ENCODE data around the gene TBCB. TPM values are rescaled to one million over a fixed set of nuclear protein-coding genes. Genes with fewer than 3 reads are reported as not detected.
A peak's percentile ranks its signal among the peaks of the same experiment; 100 is the strongest.

TBCB gene
- total RNA-seq, 2 donors from 2014 or later = 82.3 to 115 TPM

DNA sequence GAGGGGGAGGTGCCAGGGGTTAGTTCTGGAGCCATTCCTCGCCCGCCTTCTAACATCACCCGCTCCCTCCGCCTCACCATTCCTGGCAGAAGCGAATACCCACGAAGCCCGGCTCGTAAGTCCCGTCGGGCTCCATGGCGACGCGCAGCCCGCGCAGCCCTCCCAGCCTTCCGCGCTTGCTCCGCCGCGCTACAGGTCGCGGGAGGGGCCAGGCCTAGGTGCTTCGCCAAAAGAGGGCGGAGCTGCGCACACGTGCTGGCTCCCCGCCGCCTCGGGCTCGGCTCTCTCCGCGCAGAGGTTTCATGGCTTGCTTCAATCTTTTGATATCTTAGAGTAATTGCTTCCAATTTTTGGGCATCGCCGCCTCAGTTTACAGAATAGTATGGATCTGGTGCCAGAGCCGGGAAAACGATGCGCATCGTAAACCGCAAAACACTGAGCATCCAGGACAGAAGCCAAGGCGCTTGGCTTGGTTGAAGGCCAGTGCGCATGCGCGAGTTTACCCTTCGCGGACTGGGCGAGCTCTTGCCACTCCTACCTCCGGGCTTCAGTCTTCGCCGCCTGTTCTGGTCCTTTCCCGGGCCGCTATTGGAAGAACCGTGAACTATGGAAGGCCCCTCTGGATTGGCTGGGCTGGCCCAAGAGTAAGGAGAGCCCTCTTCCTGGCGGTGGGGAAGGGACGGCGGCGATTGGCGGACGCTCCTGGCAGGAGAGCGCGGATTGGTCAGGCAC is 381 bp upstream of the TBCB start, which contains the start of gene POLR2I:
TSS of gene POLR2I (minus strand) at position 155 of the 732 bp plus-strand sequence. CDS start at position 136, 19 bp downstream.
- H3K9ac ChIP-seq (ENCODE audit: low read depth in 2 of 2, low read length in 2 of 2) = peak within 1 kb of the TSS; percentile 86 to 98
- peaks cover 13% of the 10 kb centered on the region for H3K4me1 ChIP-seq
- peak within 1 kb of the TSS; percentile 75 for H3K4me3 ChIP-seq
- H3K27ac ChIP-seq = peak within 1 kb of the TSS; percentile 68
- no peaks in the 10 kb centered on the region for H3K9me3 ChIP-seq
- H3K27me3 ChIP-seq = no peaks in the 10 kb centered on the region
- TF ChIP-seq, protein P1, sequence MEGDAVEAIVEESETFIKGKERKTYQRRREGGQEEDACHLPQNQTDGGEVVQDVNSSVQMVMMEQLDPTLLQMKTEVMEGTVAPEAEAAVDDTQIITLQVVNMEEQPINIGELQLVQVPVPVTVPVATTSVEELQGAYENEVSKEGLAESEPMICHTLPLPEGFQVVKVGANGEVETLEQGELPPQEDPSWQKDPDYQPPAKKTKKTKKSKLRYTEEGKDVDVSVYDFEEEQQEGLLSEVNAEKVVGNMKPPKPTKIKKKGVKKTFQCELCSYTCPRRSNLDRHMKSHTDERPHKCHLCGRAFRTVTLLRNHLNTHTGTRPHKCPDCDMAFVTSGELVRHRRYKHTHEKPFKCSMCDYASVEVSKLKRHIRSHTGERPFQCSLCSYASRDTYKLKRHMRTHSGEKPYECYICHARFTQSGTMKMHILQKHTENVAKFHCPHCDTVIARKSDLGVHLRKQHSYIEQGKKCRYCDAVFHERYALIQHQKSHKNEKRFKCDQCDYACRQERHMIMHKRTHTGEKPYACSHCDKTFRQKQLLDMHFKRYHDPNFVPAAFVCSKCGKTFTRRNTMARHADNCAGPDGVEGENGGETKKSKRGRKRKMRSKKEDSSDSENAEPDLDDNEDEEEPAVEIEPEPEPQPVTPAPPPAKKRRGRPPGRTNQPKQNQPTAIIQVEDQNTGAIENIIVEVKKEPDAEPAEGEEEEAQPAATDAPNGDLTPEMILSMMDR (IDR thresholded peaks at IDR 0.05) = no peak
- intact Hi-C loops (cut with DNase I) = loop anchor here (10.0 kb wide), 2 partner anchors 60 to 100 kb away; partner anchors contain the start of genes ALKBH6, THAP8 and WDR62
- peak; percentile 99 for DNase-seq
- H3K36me3 ChIP-seq = no peaks in the 10 kb centered on the region

DNA sequence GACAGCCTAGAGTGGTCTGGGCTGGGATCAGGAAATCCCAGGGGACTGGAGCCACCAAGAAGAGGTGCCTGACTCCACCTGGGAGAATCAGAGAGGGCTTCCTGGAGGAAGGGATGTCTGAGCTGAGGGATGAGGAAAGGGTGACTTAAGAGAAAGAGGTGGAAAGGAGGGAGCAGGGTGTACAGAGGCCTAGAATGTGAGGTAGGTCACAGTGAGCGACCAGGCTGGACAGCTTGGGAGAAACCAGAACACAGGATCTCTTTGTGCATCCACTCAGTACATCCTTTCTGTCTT is 1.0 kb downstream of the TBCB start:
- H3K27me3 ChIP-seq = no peaks in the 10 kb centered on the region
- intact Hi-C loops (cut with DNase I) = loop anchor here (10.0 kb wide), 2 partner anchors 61 to 101 kb away; partner anchors contain the start of genes ALKBH6, THAP8 and WDR62
- H3K27ac ChIP-seq = peak overlapping the region; percentile 68
- peak overlapping the region in 1 of 2 donors; percentile 98 for H3K9ac ChIP-seq (ENCODE audit: low read depth in 2 of 2, low read length in 2 of 2)
- peak overlapping the region; percentile 75 for H3K4me3 ChIP-seq
- no peaks in the 10 kb centered on the region for H3K9me3 ChIP-seq
- no peaks in the 10 kb centered on the region for H3K36me3 ChIP-seq
- no peak for DNase-seq
- TF ChIP-seq, protein P1 (IDR thresholded peaks at IDR 0.05) = no peak
- H3K4me1 ChIP-seq = peaks cover 13% of the 10 kb centered on the region

DNA sequence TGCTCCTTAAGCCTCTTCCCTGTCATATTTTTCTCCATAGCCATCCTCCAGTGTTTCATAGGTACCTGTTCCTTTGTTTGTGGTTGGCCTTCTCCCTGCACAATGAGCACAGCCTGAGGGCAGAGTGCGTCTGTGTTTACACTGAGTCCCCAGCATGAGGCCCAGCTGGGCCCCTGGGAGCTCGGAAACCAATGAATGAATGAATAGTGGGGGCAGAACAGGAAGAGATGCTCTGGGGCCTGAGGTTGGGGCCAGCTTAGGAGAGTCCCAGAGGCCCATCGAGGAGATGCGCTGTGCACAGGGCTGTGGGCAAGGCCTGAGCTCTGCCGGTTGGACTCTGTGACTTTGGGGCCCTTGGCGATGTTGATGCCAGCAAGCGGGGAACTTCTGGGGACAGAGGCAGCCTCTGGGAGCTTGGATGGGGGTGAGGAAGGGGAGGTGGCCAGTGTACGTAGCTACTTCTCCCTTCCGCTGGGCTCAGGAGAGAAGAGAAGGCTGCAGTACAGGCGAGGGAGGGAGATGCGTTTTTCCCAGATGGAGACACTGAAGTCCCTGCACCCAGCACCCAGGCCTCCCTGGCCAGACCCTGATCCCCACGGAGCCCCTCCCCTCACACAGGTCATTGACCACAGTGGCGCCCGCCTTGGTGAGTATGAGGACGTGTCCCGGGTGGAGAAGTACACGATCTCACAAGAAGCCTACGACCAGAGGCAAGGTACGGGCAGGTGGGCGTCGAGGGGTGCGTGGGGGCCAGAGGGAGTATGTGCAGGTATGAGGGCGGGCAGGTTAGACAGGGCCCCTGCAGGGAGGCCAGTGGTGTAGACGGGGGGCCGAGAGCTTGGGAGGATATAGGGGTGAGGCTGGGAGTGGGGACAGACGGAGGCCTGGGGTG is 5.1 kb downstream of the TBCB start:
- Histone ChIP-seq H3K9me3 (no peaks in the 10 kb centered on the region), H3K4me3 (no peak overlapping the region), H3K9ac (ENCODE audit: low read depth in 2 of 2, low read length in 2 of 2) (peak overlapping the region in 1 of 2 donors; percentile 12), H3K27me3 (no peaks in the 10 kb centered on the region), H3K36me3 (peaks cover 3% of the 10 kb centered on the region), H3K27ac (no peak overlapping the region), H3K4me1 (peaks cover 5% of the 10 kb centered on the region)
- intact Hi-C loops (cut with DNase I) = no loop called here
- DNase-seq = no peak
- TF ChIP-seq, protein P1 (IDR thresholded peaks at IDR 0.05) = no peak

DNA sequence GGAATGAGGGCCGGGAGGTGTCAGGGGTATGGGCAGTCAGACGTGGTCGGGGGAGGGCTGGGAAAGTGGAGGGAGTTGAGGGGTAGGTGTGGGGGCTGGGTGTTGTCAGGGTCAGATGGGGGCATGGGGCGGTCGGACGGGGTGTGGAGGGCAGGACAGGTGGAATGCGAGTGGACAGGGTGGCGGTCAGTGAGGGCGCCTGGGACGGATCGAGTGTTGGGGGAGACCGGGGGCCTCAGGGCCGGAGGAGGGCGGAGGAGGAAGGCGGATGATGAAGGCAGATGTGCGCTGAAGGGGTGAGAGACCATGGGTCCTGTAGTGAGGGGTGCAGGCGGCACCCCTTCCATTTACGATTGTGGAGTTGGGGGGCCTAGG is 5.7 kb downstream of the TBCB start:
- Histone ChIP-seq H3K9ac (ENCODE audit: low read depth in 2 of 2, low read length in 2 of 2) (no peak overlapping the region), H3K27ac (no peak overlapping the region), H3K27me3 (no peaks in the 10 kb centered on the region), H3K9me3 (no peaks in the 10 kb centered on the region), H3K4me3 (no peak overlapping the region), H3K4me1 (peaks cover 4% of the 10 kb centered on the region), H3K36me3 (peaks cover 7% of the 10 kb centered on the region)
- no peak for DNase-seq
- intact Hi-C loops (cut with DNase I) = no loop called here
- TF ChIP-seq, protein P1 (IDR thresholded peaks at IDR 0.05) = no peak

DNA sequence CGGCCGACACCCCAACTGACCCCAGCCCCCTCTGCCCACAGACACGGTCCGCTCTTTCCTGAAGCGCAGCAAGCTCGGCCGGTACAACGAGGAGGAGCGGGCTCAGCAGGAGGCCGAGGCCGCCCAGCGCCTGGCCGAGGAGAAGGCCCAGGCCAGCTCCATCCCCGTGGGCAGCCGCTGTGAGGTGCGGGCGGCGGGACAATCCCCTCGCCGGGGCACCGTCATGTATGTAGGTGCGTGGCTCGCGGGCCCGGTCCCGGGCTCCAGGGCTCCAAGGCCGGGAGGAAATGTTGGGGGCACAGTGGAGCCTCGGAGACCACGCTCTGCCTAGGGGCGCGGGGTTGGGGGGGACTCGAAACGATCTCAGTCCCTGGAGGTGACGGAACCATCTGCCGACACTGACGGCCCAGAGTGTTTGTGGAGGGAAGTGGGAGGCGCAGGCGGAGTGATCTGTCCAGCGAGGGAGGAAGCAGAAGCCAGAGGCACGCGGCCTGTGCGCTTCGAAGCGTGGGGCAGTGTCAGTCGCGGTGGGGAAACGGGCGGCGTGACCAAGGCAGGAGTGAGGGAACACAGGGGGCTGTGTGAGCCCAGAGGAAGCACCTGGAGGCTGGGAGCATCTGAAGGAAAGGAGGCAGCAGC is 6.3 kb downstream of the TBCB start:
- TF ChIP-seq, protein P1 (IDR thresholded peaks at IDR 0.05) = no peak
- Histone ChIP-seq H3K4me1 (no peaks in the 10 kb centered on the region), H3K9ac (ENCODE audit: low read depth in 2 of 2, low read length in 2 of 2) (no peak overlapping the region), H3K9me3 (no peaks in the 10 kb centered on the region), H3K36me3 (peaks cover 7% of the 10 kb centered on the region), H3K4me3 (no peak overlapping the region), H3K27ac (no peak overlapping the region), H3K27me3 (no peaks in the 10 kb centered on the region)
- intact Hi-C loops (cut with DNase I) = no loop called here
- no peak for DNase-seq

All from colonic mucosa (tissue), 4 donors.